GM23338 (cell line): ENCODE data around the gene EPC1. TPM values are rescaled to one million over a fixed set of nuclear protein-coding genes. Genes with fewer than 3 reads are reported as not detected.

Experiments used
- ATAC-seq: fragments of 200-7000 bp; cut with Tn5 transposase; 3 replicates; pipeline ENCODE4 v1.9.1; 2020
- DNase-seq: peaks from one replicate; pipeline ENCODE4 v3.0.0-alpha.2; 2015; ENCODE audit warnings: low spot score
- H2AFZ ChIP-seq: fragments of 200-600 bp; sonication (generic); 2 replicates; pipeline ENCODE4 v1.8.0; 2016; ENCODE audit warnings: antibody characterized with exemption, mild to moderate bottlenecking, moderate library complexity
- H3F3A ChIP-seq: fragments of 200-600 bp; sonication (generic); replicated peaks from 2 replicates; pipeline ENCODE4 v1.8.0; 2017; ENCODE audit warnings: antibody characterized with exemption, mixed run types, low read depth
- H3K27ac ChIP-seq: fragments of 200-600 bp; sonication (generic); 2 replicates; pipeline ENCODE4 v1.6.1; 2016; ENCODE audit warnings: low read depth
- H3K27me3 ChIP-seq: fragments of 200-600 bp; sonication (generic); 2 replicates; pipeline ENCODE4 v1.8.0; 2016; ENCODE audit warnings: mild to moderate bottlenecking, mixed run types, moderate library complexity; ENCODE audit not compliant: insufficient read depth
- H3K36me3 ChIP-seq: fragments of 200-600 bp; sonication (generic); 2 replicates; pipeline ENCODE4 v1.8.0; 2016; ENCODE audit warnings: mild to moderate bottlenecking; ENCODE audit not compliant: insufficient read depth
- H3K4me1 ChIP-seq: fragments of 200-600 bp; sonication (generic); 2 replicates; pipeline ENCODE4 v1.8.0; 2016; ENCODE audit warnings: mild to moderate bottlenecking, moderate library complexity; ENCODE audit not compliant: insufficient read depth
- H3K4me2 ChIP-seq: fragments of 200-600 bp; sonication (generic); 2 replicates; pipeline ENCODE4 v1.7.1; 2017; ENCODE audit warnings: mixed run types
- H3K4me3 ChIP-seq: fragments of 200-600 bp; sonication (generic); 2 replicates; pipeline ENCODE4 v1.6.1; 2016; ENCODE audit warnings: mixed run types
- H3K79me2 ChIP-seq: fragments of 200-600 bp; sonication (generic); replicated peaks from 2 replicates; pipeline ENCODE4 v1.8.0; 2017; ENCODE audit warnings: mild to moderate bottlenecking; ENCODE audit not compliant: insufficient read depth
- H3K9me2 ChIP-seq: fragments of 200-600 bp; sonication (generic); 2 replicates; pipeline ENCODE4 v1.8.0; 2017; ENCODE audit not compliant: insufficient read depth
- H4K20me1 ChIP-seq: fragments of 200-600 bp; sonication (generic); replicated peaks from 2 replicates; pipeline ENCODE4 v1.8.0; 2017; ENCODE audit warnings: mild to moderate bottlenecking; ENCODE audit not compliant: insufficient read depth
- H3K27ac Mint-ChIP-seq: 2 replicates; pipeline ENCODE4 v1.8.0; 2020; ENCODE audit warnings: inconsistent platforms, mild to moderate bottlenecking, moderate library complexity, mixed read lengths
- H3K27me3 Mint-ChIP-seq: 3 replicates; pipeline ENCODE4 v1.8.0; 2022; ENCODE audit warnings: low read depth, mild to moderate bottlenecking, moderate library complexity, mixed read lengths, inconsistent platforms; ENCODE audit not compliant: insufficient read depth, poor library complexity
- H3K36me3 Mint-ChIP-seq: 3 replicates; pipeline ENCODE4 v1.8.0; 2021; ENCODE audit warnings: low read depth, mild to moderate bottlenecking, inconsistent platforms, moderate library complexity, mixed read lengths
- H3K4me1 Mint-ChIP-seq: 3 replicates; pipeline ENCODE4 v1.8.0; 2020; ENCODE audit warnings: mild to moderate bottlenecking, inconsistent platforms, mixed read lengths
- H3K4me3 Mint-ChIP-seq: 3 replicates; pipeline ENCODE4 v1.8.0; 2021; ENCODE audit warnings: moderate library complexity, mild to moderate bottlenecking, inconsistent platforms, mixed read lengths
- H3K9me3 Mint-ChIP-seq: 3 replicates; pipeline ENCODE4 v1.8.0; 2020; ENCODE audit warnings: moderate library complexity, mild to moderate bottlenecking, inconsistent platforms, mixed read lengths
- CREB1 ChIP-seq: fragments of 250-450 bp; sonication (Bioruptor Pico); IDR thresholded peaks from 2 replicates; pipeline ENCODE4 v1.5.0; 2020; ENCODE audit warnings: low read depth, mild to moderate bottlenecking, moderate library complexity
- CTCF ChIP-seq, 2 experiments: fragments of 200-600 bp in 1 of 2; sonication (generic) in 1 of 2; conservative IDR thresholded peaks; 2 replicates each; pipeline versions ENCODE4 v1.5.1 to v1.6.1; 2016 to 2017; ENCODE audit warnings: antibody characterized with exemption in 2 of 2, low read depth in 2 of 2, mild to moderate bottlenecking in 2 of 2, moderate library complexity in 1 of 2
- EZH2 ChIP-seq: fragments of 200-600 bp; sonication (generic); IDR thresholded peaks from one replicate; pipeline ENCODE4 v1.8.0; 2017; ENCODE audit warnings: antibody characterized with exemption, mild to moderate bottlenecking, low read depth; ENCODE audit not compliant: unreplicated experiment
- EZH2phosphoT487 ChIP-seq: fragments of 200-600 bp; sonication (generic); IDR thresholded peaks from one replicate; pipeline ENCODE4 v1.8.1; 2018; ENCODE audit warnings: antibody characterized with exemption; ENCODE audit not compliant: unreplicated experiment
- JUNB ChIP-seq: IDR thresholded peaks from one replicate; pipeline ENCODE4 v1.6.1; 2016; ENCODE audit warnings: antibody characterized with exemption; ENCODE audit not compliant: unreplicated experiment
- NANOG ChIP-seq: IDR thresholded peaks from 2 replicates; pipeline ENCODE4 v1.6.1; 2016; ENCODE audit warnings: antibody characterized with exemption, borderline replicate concordance
- POLR2AphosphoS5 ChIP-seq: IDR thresholded peaks from 2 replicates; pipeline ENCODE4 v1.6.1; 2016; ENCODE audit warnings: antibody characterized with exemption, low read depth
- STAT1 ChIP-seq: IDR thresholded peaks from one replicate; pipeline ENCODE4 v1.6.1; 2016; ENCODE audit warnings: antibody characterized with exemption; ENCODE audit not compliant: unreplicated experiment
- ZNF114 ChIP-seq: fragments of 250-450 bp; sonication (Bioruptor Pico); IDR thresholded peaks from 2 replicates; pipeline ENCODE4 v1.5.0; 2020; ENCODE audit warnings: mild to moderate bottlenecking, moderate library complexity
- ZNF331 ChIP-seq: fragments of 250-450 bp; sonication (Bioruptor Pico); IDR thresholded peaks from 2 replicates; pipeline ENCODE4 v1.5.0; 2020; ENCODE audit warnings: low read depth, mild to moderate bottlenecking, moderate library complexity
- ZNF462 ChIP-seq: fragments of 250-450 bp; sonication (Bioruptor Pico); IDR thresholded peaks from 2 replicates; pipeline ENCODE4 v1.5.0; 2020; ENCODE audit warnings: mild to moderate bottlenecking, moderate library complexity
- polyA plus RNA-seq: library from polyadenylated mRNA; unstranded; fragments of >200 nt; fragmentation: Nextera tagmentation; extraction: Ambion mirVana; gene quantifications from 2 replicates; pipeline ENCODE4 v1.2.1, GENCODE V29; 2016
- total RNA-seq: library from RNA; depleted of rRNA; stranded (reverse); fragments of >200 nt; shearing (Covaris generic); gene quantifications from 2 replicates; pipeline ENCODE4 v1.2.3, GENCODE V29; 2014
- TF ChIP-seq, protein P1 (sequence below): IDR thresholded peaks from one replicate; pipeline ENCODE4 v1.6.1; 2018; ENCODE audit warnings: antibody characterized with exemption; ENCODE audit not compliant: unreplicated experiment
- TF ChIP-seq, protein P2 (sequence below): IDR thresholded peaks from 2 replicates; pipeline ENCODE4 v1.6.1; 2016; ENCODE audit warnings: antibody characterized with exemption

EPC1 gene
- total and polyA plus RNA-seq, 2 experiments from 2014 or later: 24.1 to 25.9 TPM

- no peaks in the 10 kb centered on the region for H3F3A ChIP-seq
- no peak overlapping the region for H3K4me2 ChIP-seq
- peaks cover 5% of the 10 kb centered on the region; the same call in 1 of the 2 replicates for H3K36me3 ChIP-seq
- no peak for ATAC-seq
- no peak overlapping the region for H2AFZ ChIP-seq
- no peaks in the 10 kb centered on the region for H3K9me2 ChIP-seq
- H3K4me1 Mint-ChIP-seq: peaks cover 6% of the 10 kb centered on the region; the same call in 2 of the 3 replicates
- peaks cover 2% of the 10 kb centered on the region for H3K27me3 Mint-ChIP-seq
- H3K79me2 ChIP-seq: peaks cover 100% of the 10 kb centered on the region
- peak overlapping the region; percentile 9; the same call in 1 of the 2 replicates for H3K27ac ChIP-seq
- no peak for DNase-seq
- no peaks in the 10 kb centered on the region for H3K4me1 ChIP-seq
- no peak overlapping the region for H3K4me3 ChIP-seq
- H3K27me3 ChIP-seq: no peaks in the 10 kb centered on the region
- H4K20me1 ChIP-seq: peaks cover 17% of the 10 kb centered on the region
- H3K27ac Mint-ChIP-seq: no peak overlapping the region
- no peaks in the 10 kb centered on the region for H3K9me3 Mint-ChIP-seq
- no peak for TF ChIP-seq CREB1 (CRISPR knock-in tag)
- TF ChIP-seq, protein P1, sequence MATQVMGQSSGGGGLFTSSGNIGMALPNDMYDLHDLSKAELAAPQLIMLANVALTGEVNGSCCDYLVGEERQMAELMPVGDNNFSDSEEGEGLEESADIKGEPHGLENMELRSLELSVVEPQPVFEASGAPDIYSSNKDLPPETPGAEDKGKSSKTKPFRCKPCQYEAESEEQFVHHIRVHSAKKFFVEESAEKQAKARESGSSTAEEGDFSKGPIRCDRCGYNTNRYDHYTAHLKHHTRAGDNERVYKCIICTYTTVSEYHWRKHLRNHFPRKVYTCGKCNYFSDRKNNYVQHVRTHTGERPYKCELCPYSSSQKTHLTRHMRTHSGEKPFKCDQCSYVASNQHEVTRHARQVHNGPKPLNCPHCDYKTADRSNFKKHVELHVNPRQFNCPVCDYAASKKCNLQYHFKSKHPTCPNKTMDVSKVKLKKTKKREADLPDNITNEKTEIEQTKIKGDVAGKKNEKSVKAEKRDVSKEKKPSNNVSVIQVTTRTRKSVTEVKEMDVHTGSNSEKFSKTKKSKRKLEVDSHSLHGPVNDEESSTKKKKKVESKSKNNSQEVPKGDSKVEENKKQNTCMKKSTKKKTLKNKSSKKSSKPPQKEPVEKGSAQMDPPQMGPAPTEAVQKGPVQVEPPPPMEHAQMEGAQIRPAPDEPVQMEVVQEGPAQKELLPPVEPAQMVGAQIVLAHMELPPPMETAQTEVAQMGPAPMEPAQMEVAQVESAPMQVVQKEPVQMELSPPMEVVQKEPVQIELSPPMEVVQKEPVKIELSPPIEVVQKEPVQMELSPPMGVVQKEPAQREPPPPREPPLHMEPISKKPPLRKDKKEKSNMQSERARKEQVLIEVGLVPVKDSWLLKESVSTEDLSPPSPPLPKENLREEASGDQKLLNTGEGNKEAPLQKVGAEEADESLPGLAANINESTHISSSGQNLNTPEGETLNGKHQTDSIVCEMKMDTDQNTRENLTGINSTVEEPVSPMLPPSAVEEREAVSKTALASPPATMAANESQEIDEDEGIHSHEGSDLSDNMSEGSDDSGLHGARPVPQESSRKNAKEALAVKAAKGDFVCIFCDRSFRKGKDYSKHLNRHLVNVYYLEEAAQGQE: no peak
- TF ChIP-seq POLR2AphosphoS5: no peak
- TF ChIP-seq, protein P2, sequence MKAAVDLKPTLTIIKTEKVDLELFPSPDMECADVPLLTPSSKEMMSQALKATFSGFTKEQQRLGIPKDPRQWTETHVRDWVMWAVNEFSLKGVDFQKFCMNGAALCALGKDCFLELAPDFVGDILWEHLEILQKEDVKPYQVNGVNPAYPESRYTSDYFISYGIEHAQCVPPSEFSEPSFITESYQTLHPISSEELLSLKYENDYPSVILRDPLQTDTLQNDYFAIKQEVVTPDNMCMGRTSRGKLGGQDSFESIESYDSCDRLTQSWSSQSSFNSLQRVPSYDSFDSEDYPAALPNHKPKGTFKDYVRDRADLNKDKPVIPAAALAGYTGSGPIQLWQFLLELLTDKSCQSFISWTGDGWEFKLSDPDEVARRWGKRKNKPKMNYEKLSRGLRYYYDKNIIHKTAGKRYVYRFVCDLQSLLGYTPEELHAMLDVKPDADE: no peak
- TF ChIP-seq NANOG: no peak
- no peak for TF ChIP-seq JUNB
- no peak for TF ChIP-seq CTCF (conservative IDR thresholded peaks at IDR 0.05; ENCODE audit: low read depth in 2 of 2)
- no peak for TF ChIP-seq ZNF331 (CRISPR knock-in tag)
- TF ChIP-seq EZH2phosphoT487: no peak
- TF ChIP-seq EZH2: no peak
- TF ChIP-seq ZNF462 (CRISPR knock-in tag): no peak
- no peak for TF ChIP-seq ZNF114 (CRISPR knock-in tag)
- TF ChIP-seq STAT1: no peak
- H3K36me3 Mint-ChIP-seq: peaks cover 27% of the 10 kb centered on the region
- no peak overlapping the region for H3K4me3 Mint-ChIP-seq
Observed at GRCh38 chr10:32307609-32308008, 39.3 kb downstream of the EPC1 start.
